H1 (cell line): ENCODE data around the gene ARL6IP6. TPM values are rescaled to one million over a fixed set of nuclear protein-coding genes. Genes with fewer than 3 reads are reported as not detected.
A peak's percentile ranks its signal among the peaks of the same experiment; 100 is the strongest.

Experiments
- CTCF ChIA-PET: fragments of 300-600 bp; sonication (Branson Sonifier 250); formaldehyde crosslinking; loops from one replicate; lab custom pipeline; 2021; ENCODE audit not compliant: partially characterized antibody; lab: Charles Lee
- POLR2A ChIA-PET: fragments of 300-600 bp; sonication (Branson Sonifier 250); formaldehyde crosslinking; loops from one replicate; lab custom pipeline; 2021; ENCODE audit warnings: inconsistent platforms; ENCODE audit not compliant: partially characterized antibody; lab: Charles Lee
- DNase-seq, 2 experiments: peaks; one replicate each; pipeline versions ENCODE4 v3.0.0 to v3.0.0-alpha.2; 2010 to 2022; ENCODE audit warnings: low spot score in 2 of 2, low read depth in 1 of 2, mixed read lengths in 1 of 2
- FAIRE-seq: peaks from 2 replicates; lab custom pipeline; 2011; peaks lifted over from hg19 to GRCh38; lab: Jason Lieb, UNC
- H2AFZ ChIP-seq: 2 replicates; pipeline ENCODE4 v1.8.1; 2012; ENCODE audit warnings: low read length, inconsistent platforms
- H2AK5ac ChIP-seq: 2 replicates; pipeline ENCODE4 v1.6.1; 2013; ENCODE audit warnings: low read depth, low read length
- H2BK120ac ChIP-seq: replicated peaks from 2 replicates; pipeline ENCODE3; 2013; ENCODE audit warnings: low read depth, low read length, inconsistent platforms
- H2BK12ac ChIP-seq: 2 replicates; pipeline ENCODE4 v1.6.1; 2013; ENCODE audit warnings: low read depth, low read length
- H2BK15ac ChIP-seq: 2 replicates; pipeline ENCODE4 v1.6.1; 2013; ENCODE audit warnings: low read length
- H2BK20ac ChIP-seq: 2 replicates; pipeline ENCODE4 v1.6.1; 2013; ENCODE audit warnings: low read length
- H2BK5ac ChIP-seq: 2 replicates; pipeline ENCODE4 v1.6.1; 2013; ENCODE audit warnings: low read depth, low read length
- H3K14ac ChIP-seq: 2 replicates; pipeline ENCODE4 v1.6.1; 2013; ENCODE audit warnings: inconsistent platforms; ENCODE audit not compliant: insufficient read length
- H3K18ac ChIP-seq: 2 replicates; pipeline ENCODE4 v1.6.1; 2013; ENCODE audit warnings: low read length; ENCODE audit errors: extremely low read depth
- H3K23ac ChIP-seq: 2 replicates; pipeline ENCODE4 v1.6.1; 2013; ENCODE audit warnings: inconsistent platforms; ENCODE audit not compliant: insufficient read length
- H3K23me2 ChIP-seq: 2 replicates; pipeline ENCODE4 v1.6.1; 2013; ENCODE audit warnings: low read depth, low read length
- H3K27ac ChIP-seq: 2 replicates; pipeline ENCODE4 v1.6.1; 2011; ENCODE audit warnings: low read depth, low read length, inconsistent platforms
- H3K27me3 ChIP-seq, 4 experiments: replicated peaks in 1 of 4; 1 replicate in 1 of 4; 2 replicates in 3 of 4; pipeline versions ENCODE4 v1.6.1 to v1.8.1; 2011 to 2013; ENCODE audit warnings: low read length in 3 of 4, mild to moderate bottlenecking in 3 of 4, inconsistent platforms in 2 of 4, mixed read lengths in 2 of 4, moderate library complexity in 1 of 4; ENCODE audit not compliant: control insufficient read depth in 3 of 4, insufficient read depth in 3 of 4; ENCODE audit errors: extremely low read depth in 1 of 4
- H3K36me3 ChIP-seq, 4 experiments: 2 replicates each; pipeline versions ENCODE4 v1.6.1 to v1.8.1; 2011 to 2013; ENCODE audit warnings: mild to moderate bottlenecking in 4 of 4, low read length in 3 of 4, moderate library complexity in 2 of 4, control low read depth in 1 of 4, inconsistent platforms in 1 of 4; ENCODE audit not compliant: insufficient read depth in 4 of 4, control insufficient read depth in 2 of 4
- H3K4ac ChIP-seq: replicated peaks from 2 replicates; pipeline ENCODE3; 2013; ENCODE audit warnings: low read length, low read depth, mixed read lengths, inconsistent platforms; ENCODE audit not compliant: insufficient read length
- H3K4me1 ChIP-seq, 4 experiments: replicated peaks in 1 of 4; 1 replicate in 1 of 4; 2 replicates in 3 of 4; pipeline versions ENCODE4 v1.6.1 to v1.8.1; 2011 to 2013; ENCODE audit warnings: low read length in 3 of 4, inconsistent platforms in 2 of 4, mixed read lengths in 1 of 4; ENCODE audit not compliant: insufficient read depth in 4 of 4, control insufficient read depth in 3 of 4
- H3K4me2 ChIP-seq, 2 experiments: 2 replicates each; pipeline versions ENCODE4 v1.6.1 to v1.8.1; 2011 to 2013; ENCODE audit warnings: low read depth in 2 of 2, low read length in 2 of 2, control low read depth in 1 of 2, inconsistent platforms in 1 of 2, mild to moderate bottlenecking in 1 of 2; ENCODE audit not compliant: insufficient read depth in 1 of 2
- H3K4me3 ChIP-seq, 4 experiments: fragments of 200-600, 300-600 bp in 1 of 4; sonication (generic), shearing (Covaris generic), sonication (Bioruptor Twin) in 1 of 4; 2 replicates each; pipeline versions ENCODE4 v1.5.1 to v1.8.1; 2011 to 2016; ENCODE audit warnings: low read length in 4 of 4, low read depth in 3 of 4, control low read depth in 2 of 4, inconsistent platforms in 2 of 4, mild to moderate bottlenecking in 2 of 4, mixed read lengths in 1 of 4, moderate library complexity in 1 of 4; ENCODE audit not compliant: insufficient read depth in 2 of 4; ENCODE audit errors: extremely low read depth in 1 of 4
- H3K56ac ChIP-seq: replicated peaks from 2 replicates; pipeline ENCODE3; 2013; ENCODE audit warnings: low read depth, mild to moderate bottlenecking, mixed read lengths, low read length, inconsistent platforms; ENCODE audit not compliant: insufficient read length
- H3K79me1 ChIP-seq: 2 replicates; pipeline ENCODE4 v1.6.1; 2013; ENCODE audit warnings: low read depth, low read length, control low read depth
- H3K79me2 ChIP-seq, 2 experiments: 2 replicates each; pipeline versions ENCODE4 v1.6.1 to v1.8.1; 2012 to 2013; ENCODE audit warnings: low read length in 2 of 2, mild to moderate bottlenecking in 2 of 2, inconsistent platforms in 1 of 2; ENCODE audit not compliant: insufficient read depth in 2 of 2, control insufficient read depth in 1 of 2
- H3K9ac ChIP-seq, 4 experiments: replicated peaks in 1 of 4; 1 replicate in 1 of 4; 2 replicates in 3 of 4; pipeline versions ENCODE4 v1.6.1 to v1.8.1; 2011 to 2013; ENCODE audit warnings: low read depth in 3 of 4, low read length in 3 of 4, control low read depth in 2 of 4, mild to moderate bottlenecking in 2 of 4, moderate library complexity in 2 of 4, inconsistent platforms in 1 of 4; ENCODE audit errors: extremely low read depth in 1 of 4
- H3K9me3 ChIP-seq, 2 experiments: 2 replicates each; pipeline versions ENCODE4 v1.6.1 to v1.8.1; 2012 to 2013; ENCODE audit warnings: mild to moderate bottlenecking in 2 of 2, moderate library complexity in 2 of 2, control low read depth in 1 of 2, inconsistent platforms in 1 of 2, low read depth in 1 of 2, low read length in 1 of 2, mixed read lengths in 1 of 2; ENCODE audit not compliant: insufficient read depth in 2 of 2
- H4K20me1 ChIP-seq, 2 experiments: replicated peaks in 1 of 2; 2 replicates each; pipeline versions ENCODE3 to v1.8.1; 2011 to 2013; ENCODE audit warnings: inconsistent platforms in 2 of 2, low read length in 2 of 2, mild to moderate bottlenecking in 1 of 2; ENCODE audit not compliant: insufficient read depth in 2 of 2, control insufficient read depth in 1 of 2
- H4K5ac ChIP-seq: 2 replicates; pipeline ENCODE4 v1.6.1; 2013; ENCODE audit warnings: low read length, low read depth, mixed read lengths, inconsistent platforms; ENCODE audit not compliant: insufficient read length
- H4K8ac ChIP-seq: 2 replicates; pipeline ENCODE4 v1.8.0; 2013; ENCODE audit warnings: mild to moderate bottlenecking, moderate library complexity, low read length, inconsistent platforms; ENCODE audit not compliant: insufficient read depth; ENCODE audit errors: extremely low read depth
- H4K91ac ChIP-seq: replicated peaks from 2 replicates; pipeline ENCODE3; 2013; ENCODE audit warnings: low read length, mixed read lengths, inconsistent platforms; ENCODE audit not compliant: insufficient read length
- E2F6 ChIP-seq: IDR thresholded peaks from 2 replicates; pipeline ENCODE4 v1.6.1; 2012; ENCODE audit warnings: inconsistent platforms
- KDM4A ChIP-seq: IDR thresholded peaks from one replicate; pipeline ENCODE4 v1.7.1; 2012; ENCODE audit warnings: low read depth, mild to moderate bottlenecking, moderate library complexity, low read length, inconsistent platforms; ENCODE audit not compliant: severe bottlenecking
- KDM5A ChIP-seq: fragments of 200-600 bp; IDR thresholded peaks from 2 replicates; pipeline ENCODE4 v1.7.1; 2012; ENCODE audit warnings: mild to moderate bottlenecking, low read length, inconsistent platforms, mixed read lengths
- POLR2A ChIP-seq, 2 experiments: IDR thresholded peaks; 1 replicate in 1 of 2; 2 replicates in 1 of 2; pipeline ENCODE4 v1.6.1; 2011; ENCODE audit warnings: low read depth in 2 of 2, low read length in 2 of 2, mild to moderate bottlenecking in 2 of 2; ENCODE audit errors: control extremely low read depth in 1 of 2
- SAP30 ChIP-seq: fragments of 300-600 bp; sonication (generic); IDR thresholded peaks from 2 replicates; pipeline ENCODE4 v1.7.1; 2012; ENCODE audit warnings: low read length, moderate library complexity, mild to moderate bottlenecking, inconsistent platforms; ENCODE audit not compliant: insufficient read depth, insufficient replicate concordance
- SP1 ChIP-seq: IDR thresholded peaks from 2 replicates; pipeline ENCODE4 v1.6.1; 2011; ENCODE audit warnings: low read depth, low read length
- WGBS, 2 experiments: shearing (Covaris generic) in 1 of 2; methylation state at CpG; one replicate each; pipeline versions ENCODE4 v1.1.6 to v1.1.7; 2013 to 2015; ENCODE audit warnings: low lambda C conversion rate in 2 of 2, mixed read lengths in 2 of 2, inconsistent platforms in 1 of 2, low coverage in 1 of 2, missing lambda C conversion rate in 1 of 2; ENCODE audit not compliant: insufficient replicate concordance in 2 of 2, insufficient coverage in 1 of 2, insufficient read length in 1 of 2; ENCODE audit errors: extremely low coverage in 1 of 2, missing lambda C conversion rate in 1 of 2; 5-methylcytosine and 5-hydroxymethylcytosine counted together
- polyA plus RNA-seq, 7 experiments: library from polyadenylated mRNA; depleted of rRNA in 3 of 7; stranded (reverse) in 5 of 7; unstranded in 2 of 7; fragments of >200 nt in 5 of 7; fragments of 200-250 nt in 2 of 7; gene quantifications; 1 replicate in 5 of 7; 2 replicates in 1 of 7; 4 replicates in 1 of 7; pipeline versions ENCODE4 v1.2.1 to v1.2.3, GENCODE V29; 2011 to 2013; ENCODE audit warnings: missing spikeins in 2 of 7, mixed read lengths in 2 of 7
- total RNA-seq: library from RNA; stranded (reverse); fragmentation: NEBNext Ultra II Directional; extraction: Animal tissue kit (Norgen Biotek cat#: 25700); gene quantifications from 2 replicates; pipeline ENCODE4 v1.2.1, GENCODE V29; 2021

Gene ARL6IP6
- total and polyA plus RNA-seq, 2 of the 8 experiments (the other 6 are each of a cell fraction or from before 2014, with no cell fraction given): 47.3 to 92.9 TPM

- H2BK20ac ChIP-seq: no peak overlapping the region
- peak overlapping the region; percentile 96 for H4K5ac ChIP-seq
- no peaks in the 10 kb centered on the region for H3K27me3 ChIP-seq
- H3K4ac ChIP-seq: peak overlapping the region; percentile 33
- H3K4me2 ChIP-seq: peak overlapping the region; percentile 58 to 64
- ChIA-PET POLR2A (interaction anchor here (0.6 to 4.2 kb wide), 26 partner anchors 9 to 760 kb away, joined by 3 to 68 read pairs (median 3); partner anchors contain the start of gene FMNL2), CTCF (interaction anchor here (1.2 to 4.3 kb wide), 7 partner anchors 10 to 81 kb away, joined by 3 to 52 read pairs (median 7); no protein-coding TSS in a partner anchor)
- TF ChIP-seq KDM4A (peak; percentile 47), E2F6 (no peak), SP1 (no peak), SAP30 (peak; percentile 68), POLR2A (IDR thresholded peaks at IDR 0.05; ENCODE audit: control extremely low read depth in 1 of 2, low read depth in 2 of 2, low read length in 2 of 2) (no peak), KDM5A (peak; percentile 19; the same call in 1 of the 2 replicates)
- peak overlapping the region; percentile 60; the same call in 1 of the 2 replicates for H2BK12ac ChIP-seq
- peak overlapping the region; percentile 98 for H4K8ac ChIP-seq
- no peaks in the 10 kb centered on the region for H3K9me3 ChIP-seq
- H3K23ac ChIP-seq: no peak overlapping the region
- H3K27ac ChIP-seq: peak overlapping the region; percentile 100
- H3K79me1 ChIP-seq: no peaks in the 10 kb centered on the region
- no peak for FAIRE-seq
- DNase-seq: peak in 1 of 2 experiments; percentile 51
- peak overlapping the region; percentile 86 for H3K56ac ChIP-seq
- peaks cover 4 to 19% of the 10 kb centered on the region in 2 experiments for H4K20me1 ChIP-seq
- H3K18ac ChIP-seq: peak overlapping the region; percentile 97
- peaks cover 30 to 84% of the 10 kb centered on the region in 2 experiments for H3K79me2 ChIP-seq
- peak overlapping the region; percentile 95 for H2BK5ac ChIP-seq
- H4K91ac ChIP-seq: peak overlapping the region; percentile 84
- H3K4me1 ChIP-seq: peaks cover 0 to 7% (median 2%) of the 10 kb centered on the region in 4 experiments; a peak in 2 of 7 replicates
- H3K14ac ChIP-seq: no peak overlapping the region
- H2AFZ ChIP-seq: peak overlapping the region; percentile 82; the same call in 1 of the 2 replicates
- peaks cover 6 to 44% (median 11%) of the 10 kb centered on the region in 4 experiments; a peak in 7 of 8 replicates for H3K36me3 ChIP-seq
- peak overlapping the region; percentile 94 to 99 (median 99) for H3K9ac ChIP-seq
- H2AK5ac ChIP-seq: peak overlapping the region; percentile 89; the same call in 1 of the 2 replicates
- H3K23me2 ChIP-seq: peaks cover 5% of the 10 kb centered on the region; the same call in 1 of the 2 replicates
- no peak overlapping the region for H2BK120ac ChIP-seq
- 2% methylated on average over 12 of the region's 13 CpGs; no CpG with 5 or more reads in 1 of the 2 experiments for WGBS, 2 experiments
- peak overlapping the region; percentile 92 to 98 (median 96) for H3K4me3 ChIP-seq
- H2BK15ac ChIP-seq: no peak overlapping the region
These were observed 1.6 kb upstream of the ARL6IP6 start for GRCh38 chr2:152716805-152717227.
